WI38 (cell line): Measurements from ENCODE around the gene BCL11A.

Experiments used
- H3K4me3 ChIP-seq: 2 replicates; pipeline ENCODE4 v1.5.1; 2011; ENCODE audit warnings: low read depth, mild to moderate bottlenecking, control low read depth, low read length
- CTCF ChIP-seq: IDR thresholded peaks from 2 replicates; pipeline ENCODE4 v1.5.1; 2012; ENCODE audit warnings: low read depth, mild to moderate bottlenecking, control low read depth, low read length

Gene BCL11A

GRCh38 chr2:60573251-60573650, 19.8 kb upstream of the BCL11A start:
- TF ChIP-seq CTCF, result no peak
- no peak overlapping the region for H3K4me3 ChIP-seq

GRCh38 chr2:60570251-60570650, 16.8 kb upstream of the BCL11A start:
- TF ChIP-seq CTCF, result no peak
- H3K4me3 ChIP-seq, result no peak overlapping the region

GRCh38 chr2:60569680-60570111, 16.2 kb upstream of the BCL11A start:
- peak overlapping the region; percentile 50 for H3K4me3 ChIP-seq
- TF ChIP-seq CTCF, result no peak

GRCh38 chr2:60567919-60568768, 14.7 kb upstream of the BCL11A start:
- no peak overlapping the region for H3K4me3 ChIP-seq

GRCh38 chr2:60567096-60567495, 13.6 kb upstream of the BCL11A start:
- TF ChIP-seq CTCF, result no peak
- no peak overlapping the region for H3K4me3 ChIP-seq

More at GRCh38 chr2:60567919-60568768, 14.7 kb upstream of the BCL11A start:
- TF ChIP-seq CTCF, result no peak

- no peak for TF ChIP-seq CTCF
- H3K4me3 ChIP-seq, result no peak overlapping the region
Measured at GRCh38 chr2:60565472-60565871, 12.0 kb upstream of the BCL11A start.

GRCh38 chr2:60560734-60561644, 7.5 kb upstream of the BCL11A start:
- no peak overlapping the region for H3K4me3 ChIP-seq
- peak; percentile 31 for TF ChIP-seq CTCF
